ENCODE measurements around the gene PDE4D.

PDE4D gene

GRCh38 chr5:59125011-59125961 is 768.2 kb downstream of the PDE4D start:
- peak; percentile 14 for DNase-seq

GRCh38 chr5:59123595-59124561 is 769.6 kb downstream of the PDE4D start:
- DNase-seq = no peak

- no peak for DNase-seq
These were observed 774.0 kb downstream of the PDE4D start for GRCh38 chr5:59119480-59119879.

- no peak for DNase-seq
These were observed 776.2 kb downstream of the PDE4D start for GRCh38 chr5:59117320-59117719.

GRCh38 chr5:59116231-59116865 is 777.2 kb downstream of the PDE4D start:
- DNase-seq = no peak

- no peak for DNase-seq
These were observed 778.2 kb downstream of the PDE4D start for GRCh38 chr5:59115345-59115744.

GRCh38 chr5:59109383-59109782 is 784.1 kb downstream of the PDE4D start:
- DNase-seq = no peak

- DNase-seq = peak; percentile 3
These were observed 785.8 kb downstream of the PDE4D start for GRCh38 chr5:59107692-59108091.

GRCh38 chr5:59104400-59105127 is 789.0 kb downstream of the PDE4D start:
- no peak for DNase-seq

GRCh38 chr5:59103303-59103702 is 790.2 kb downstream of the PDE4D start:
- no peak for DNase-seq

GRCh38 chr5:59102437-59102836 is 791.1 kb downstream of the PDE4D start:
- no peak for DNase-seq

GRCh38 chr5:59100875-59101274 is 792.7 kb downstream of the PDE4D start:
- no peak for DNase-seq

- no peak for DNase-seq
These were observed 793.6 kb downstream of the PDE4D start for GRCh38 chr5:59099995-59100345.

- no peak for DNase-seq
These were observed 794.1 kb downstream of the PDE4D start for GRCh38 chr5:59099270-59099994.

GRCh38 chr5:59098743-59099142 is 794.8 kb downstream of the PDE4D start:
- no peak for DNase-seq

GRCh38 chr5:59097712-59098111 is 795.8 kb downstream of the PDE4D start:
- no peak for DNase-seq

GRCh38 chr5:59097116-59097515 is 796.4 kb downstream of the PDE4D start:
- DNase-seq = no peak

GRCh38 chr5:59095480-59095879 is 798.0 kb downstream of the PDE4D start:
- DNase-seq = no peak

GRCh38 chr5:59094864-59095263 is 798.7 kb downstream of the PDE4D start:
- no peak for DNase-seq

- no peak for DNase-seq
These were observed 800.2 kb downstream of the PDE4D start for GRCh38 chr5:59093329-59093728.

GRCh38 chr5:59092758-59093157 is 800.8 kb downstream of the PDE4D start:
- DNase-seq = no peak

GRCh38 chr5:59091965-59092364 is 801.6 kb downstream of the PDE4D start:
- no peak for DNase-seq

Data from DMS79 treated with DMSO at 0.1 percent for 48 hours (cell line).